GM19452 (cell line): Measurements from ENCODE around the gene C5orf63.
"Not testable (repeated sequence)": the region's sequence is repeated elsewhere in the genome, so short reads cannot be mapped to it uniquely, and the experiment has no call there.

Source experiments
- ATAC-seq: cut with Tn5 transposase; IDR thresholded peaks from one replicate; pipeline ENCODE4 v1.9.1; 2021; ENCODE audit not compliant: unreplicated experiment

The C5orf63 gene

DNA sequence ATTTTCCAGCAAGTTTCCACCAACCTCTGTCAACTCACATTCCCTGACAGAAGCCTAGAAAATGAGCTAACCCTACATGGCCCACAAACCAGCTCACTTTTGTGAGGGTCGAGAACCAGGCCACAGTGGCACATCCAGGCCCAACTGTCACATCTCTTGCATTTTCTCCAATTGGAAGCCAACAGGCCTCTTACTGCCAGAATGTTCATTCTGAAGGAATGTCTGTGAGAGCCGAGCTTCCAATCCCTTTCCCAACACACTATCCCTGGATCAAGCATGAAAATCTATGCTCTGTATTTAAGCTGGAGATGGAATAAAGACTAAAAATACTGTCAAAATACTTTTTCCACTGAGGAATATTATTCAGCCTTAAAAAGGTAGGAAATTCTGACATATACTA lies 62.9 kb downstream of the C5orf63 start:
- no peak for ATAC-seq

DNA sequence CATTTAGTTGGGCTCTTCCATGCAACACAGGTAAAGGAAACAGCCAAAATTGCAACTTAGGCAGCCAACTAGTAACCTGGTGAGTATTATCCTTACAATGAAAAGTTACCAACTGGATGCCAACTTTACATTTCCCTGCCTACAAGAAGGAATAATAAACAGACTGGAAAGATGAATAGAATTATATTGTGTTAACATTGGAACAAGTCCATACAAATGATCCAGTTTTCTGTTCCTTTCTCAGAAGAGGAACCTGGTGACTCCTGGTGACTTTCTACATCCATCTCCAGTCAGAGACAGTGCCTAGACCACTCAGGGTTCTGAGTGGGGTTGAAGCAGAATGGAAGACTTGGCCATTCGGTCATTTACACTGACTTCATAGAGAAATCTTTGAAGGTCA lies 63.5 kb downstream of the C5orf63 start:
- no peak for ATAC-seq

GRCh38 chr5:127008300-127008975 lies 64.9 kb downstream of the C5orf63 start:
- no peak for ATAC-seq

GRCh38 chr5:127007522-127007921 lies 65.8 kb downstream of the C5orf63 start:
- no peak for ATAC-seq

GRCh38 chr5:127006744-127007143 lies 66.6 kb downstream of the C5orf63 start:
- ATAC-seq = no peak

- not testable (repeated sequence) for ATAC-seq
These were observed 68.0 kb downstream of the C5orf63 start for GRCh38 chr5:127005282-127005681.

GRCh38 chr5:127004721-127005120 lies 68.6 kb downstream of the C5orf63 start:
- no peak for ATAC-seq

DNA sequence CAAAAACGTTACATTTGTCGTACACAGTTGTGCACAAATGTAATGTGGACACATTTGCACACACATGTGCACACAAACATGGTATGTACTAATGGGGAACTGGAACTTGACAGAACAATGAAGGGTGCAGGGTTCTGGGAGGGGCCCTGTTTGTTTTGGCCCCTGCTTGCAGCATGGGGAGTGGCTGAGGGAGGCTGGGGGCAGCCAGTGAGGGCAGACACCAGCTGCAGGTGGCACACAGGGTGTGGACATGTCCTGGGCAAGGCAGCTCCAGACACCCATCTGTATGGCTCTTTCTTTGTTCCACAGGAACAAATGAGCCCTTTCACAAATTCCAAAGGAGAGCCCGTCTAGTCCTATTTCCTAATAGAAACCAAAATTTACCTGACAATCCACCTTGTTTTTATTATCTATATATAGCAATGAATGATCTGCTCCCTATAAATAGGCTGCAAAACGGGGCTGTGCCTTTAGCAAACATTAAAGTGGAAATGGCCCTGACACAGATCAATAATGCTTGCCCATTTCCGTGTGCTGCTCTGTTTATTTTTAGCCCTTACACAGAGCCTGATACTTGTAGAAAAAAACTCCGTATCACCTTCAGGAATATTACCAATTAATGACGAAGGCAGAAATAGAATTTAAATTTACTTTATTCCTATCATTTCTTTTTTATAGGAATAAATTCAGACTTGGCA lies 69.4 kb downstream of the C5orf63 start:
- no peak for ATAC-seq

GRCh38 chr5:127002390-127002789 lies 70.9 kb downstream of the C5orf63 start:
- no peak for ATAC-seq

DNA sequence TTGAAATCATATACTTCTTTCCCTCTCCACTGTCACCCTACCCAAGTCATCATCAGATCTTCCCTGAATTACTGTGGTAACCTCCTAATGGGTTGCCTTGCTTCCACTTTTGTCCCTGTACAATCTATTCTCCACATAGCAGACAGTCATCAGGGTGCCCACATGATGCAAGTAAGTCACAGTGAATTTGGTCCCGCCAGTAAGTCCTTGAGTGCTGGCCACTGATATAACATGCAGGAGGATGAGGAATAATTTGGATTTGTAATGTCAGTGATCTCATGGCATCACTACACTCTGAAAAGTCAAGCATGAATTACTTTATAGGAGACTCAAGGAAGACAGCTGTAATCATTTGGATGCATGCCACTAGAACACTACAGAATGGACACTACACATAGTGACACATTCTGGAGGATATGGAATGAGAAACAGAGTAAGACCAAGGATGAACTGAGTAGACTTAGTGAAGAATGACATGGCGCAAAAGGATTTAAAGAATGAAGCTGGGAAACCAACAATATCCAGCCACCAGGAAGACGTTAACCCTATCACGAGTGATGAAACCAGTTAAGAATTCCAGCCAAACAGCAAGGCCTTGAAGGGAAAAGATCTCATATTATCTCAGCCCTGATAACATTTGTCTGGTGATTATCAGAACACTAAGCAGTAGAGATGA lies 71.5 kb downstream of the C5orf63 start:
- no peak for ATAC-seq
